DND-41 (cell line): ENCODE data around the gene TAPT1.

Experiments
- ATAC-seq: fragments of 200-7000 bp; cut with Tn5 transposase; 3 replicates; pipeline ENCODE4 v1.9.1; 2021; ENCODE audit warnings: low read depth; ENCODE audit not compliant: insufficient read depth
- DNase-seq: peaks from one replicate; pipeline ENCODE4 v3.0.0-alpha.2; 2020
- H2AFZ ChIP-seq: 2 replicates; pipeline ENCODE4 v1.6.0; 2012; ENCODE audit warnings: low read depth, low read length
- H3K27ac ChIP-seq: 2 replicates; pipeline ENCODE4 v1.5.1; 2012; ENCODE audit warnings: low read length, inconsistent platforms
- H3K27me3 ChIP-seq: fragments of 200-600 bp; sonication (generic); 2 replicates; pipeline ENCODE4 v1.6.0; 2012; ENCODE audit warnings: low read length, mild to moderate bottlenecking, inconsistent platforms; ENCODE audit not compliant: insufficient read depth, poor library complexity
- H3K36me3 ChIP-seq: 2 replicates; pipeline ENCODE4 v1.5.1; 2012; ENCODE audit warnings: low read length, inconsistent platforms; ENCODE audit not compliant: insufficient read depth
- H3K4me1 ChIP-seq: 2 replicates; pipeline ENCODE4 v1.5.1; 2012; ENCODE audit warnings: mild to moderate bottlenecking, low read length; ENCODE audit not compliant: insufficient read depth
- H3K4me2 ChIP-seq: 2 replicates; pipeline ENCODE4 v1.6.0; 2012; ENCODE audit warnings: mild to moderate bottlenecking, moderate library complexity, low read length, inconsistent platforms; ENCODE audit not compliant: insufficient read depth
- H3K4me3 ChIP-seq, 2 experiments: fragments of 200-600 bp in 1 of 2; shearing (Covaris generic) in 1 of 2; 2 replicates each; pipeline ENCODE4 v1.5.1; 2012 to 2016; ENCODE audit warnings: inconsistent platforms in 2 of 2, low read length in 2 of 2, mild to moderate bottlenecking in 2 of 2, low read depth in 1 of 2, moderate library complexity in 1 of 2
- H3K79me2 ChIP-seq: 2 replicates; pipeline ENCODE4 v1.6.0; 2012; ENCODE audit warnings: low read length, inconsistent platforms; ENCODE audit not compliant: insufficient read depth
- H3K9ac ChIP-seq: 2 replicates; pipeline ENCODE4 v1.6.0; 2012; ENCODE audit warnings: low read depth, mild to moderate bottlenecking, inconsistent platforms, low read length, moderate library complexity
- H3K9me3 ChIP-seq: 2 replicates; pipeline ENCODE4 v1.5.1; 2012; ENCODE audit warnings: low read length, moderate library complexity, mild to moderate bottlenecking, inconsistent platforms; ENCODE audit not compliant: insufficient read depth, severe bottlenecking
- H4K20me1 ChIP-seq: 2 replicates; pipeline ENCODE4 v1.6.0; 2012; ENCODE audit warnings: low read length; ENCODE audit not compliant: insufficient read depth
- EZH2 ChIP-seq: IDR thresholded peaks from 3 replicates; pipeline ENCODE4 v1.6.1; 2012; ENCODE audit warnings: borderline replicate concordance, low read depth, mild to moderate bottlenecking, moderate library complexity, low read length, inconsistent platforms; ENCODE audit not compliant: severe bottlenecking
- TF ChIP-seq, protein P1 (sequence below): IDR thresholded peaks from 2 replicates; pipeline ENCODE4 v1.5.1; 2012; ENCODE audit warnings: borderline replicate concordance, low read length, moderate library complexity, mild to moderate bottlenecking; ENCODE audit not compliant: poor library complexity, severe bottlenecking; ENCODE audit errors: extremely low read depth

Gene TAPT1

GRCh38 chr4:16142598-16143310, 83.5 kb downstream of the TAPT1 start:
- no peaks in the 10 kb centered on the region for H3K27me3 ChIP-seq
- TF ChIP-seq, protein P1, sequence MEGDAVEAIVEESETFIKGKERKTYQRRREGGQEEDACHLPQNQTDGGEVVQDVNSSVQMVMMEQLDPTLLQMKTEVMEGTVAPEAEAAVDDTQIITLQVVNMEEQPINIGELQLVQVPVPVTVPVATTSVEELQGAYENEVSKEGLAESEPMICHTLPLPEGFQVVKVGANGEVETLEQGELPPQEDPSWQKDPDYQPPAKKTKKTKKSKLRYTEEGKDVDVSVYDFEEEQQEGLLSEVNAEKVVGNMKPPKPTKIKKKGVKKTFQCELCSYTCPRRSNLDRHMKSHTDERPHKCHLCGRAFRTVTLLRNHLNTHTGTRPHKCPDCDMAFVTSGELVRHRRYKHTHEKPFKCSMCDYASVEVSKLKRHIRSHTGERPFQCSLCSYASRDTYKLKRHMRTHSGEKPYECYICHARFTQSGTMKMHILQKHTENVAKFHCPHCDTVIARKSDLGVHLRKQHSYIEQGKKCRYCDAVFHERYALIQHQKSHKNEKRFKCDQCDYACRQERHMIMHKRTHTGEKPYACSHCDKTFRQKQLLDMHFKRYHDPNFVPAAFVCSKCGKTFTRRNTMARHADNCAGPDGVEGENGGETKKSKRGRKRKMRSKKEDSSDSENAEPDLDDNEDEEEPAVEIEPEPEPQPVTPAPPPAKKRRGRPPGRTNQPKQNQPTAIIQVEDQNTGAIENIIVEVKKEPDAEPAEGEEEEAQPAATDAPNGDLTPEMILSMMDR = no peak
- no peak for TF ChIP-seq EZH2
- H3K9me3 ChIP-seq = peaks cover 5% of the 10 kb centered on the region
- H3K4me2 ChIP-seq = no peak overlapping the region
- no peak overlapping the region for H3K9ac ChIP-seq
- no peaks in the 10 kb centered on the region for H3K4me1 ChIP-seq
- no peaks in the 10 kb centered on the region for H3K36me3 ChIP-seq
- H4K20me1 ChIP-seq = no peaks in the 10 kb centered on the region
- DNase-seq (no peak), ATAC-seq (no peak)
- no peak overlapping the region for H2AFZ ChIP-seq
- no peak overlapping the region for H3K4me3 ChIP-seq
- no peak overlapping the region for H3K27ac ChIP-seq
- no peaks in the 10 kb centered on the region for H3K79me2 ChIP-seq

GRCh38 chr4:16140879-16141249, 85.4 kb downstream of the TAPT1 start:
- TF ChIP-seq EZH2 = no peak
- TF ChIP-seq, protein P1 = no peak
- Histone ChIP-seq H3K9ac (no peak overlapping the region), H3K36me3 (no peaks in the 10 kb centered on the region), H3K27me3 (no peaks in the 10 kb centered on the region), H3K9me3 (peaks cover 5% of the 10 kb centered on the region), H2AFZ (no peak overlapping the region), H3K79me2 (no peaks in the 10 kb centered on the region), H3K4me2 (no peak overlapping the region), H3K27ac (no peak overlapping the region), H3K4me1 (no peaks in the 10 kb centered on the region), H4K20me1 (no peaks in the 10 kb centered on the region), H3K4me3 (no peak overlapping the region)
- ATAC-seq (no peak), DNase-seq (no peak)

GRCh38 chr4:16140231-16140878, 85.9 kb downstream of the TAPT1 start:
- ATAC-seq = no peak
- H3K27ac ChIP-seq = no peak overlapping the region

More at GRCh38 chr4:16140231-16140878, 85.9 kb downstream of the TAPT1 start:
- no peaks in the 10 kb centered on the region for H3K36me3 ChIP-seq
- no peak overlapping the region for H2AFZ ChIP-seq
- H3K79me2 ChIP-seq = no peaks in the 10 kb centered on the region
- TF ChIP-seq, protein P1 = no peak
- no peak for TF ChIP-seq EZH2
- H3K9ac ChIP-seq = no peak overlapping the region
- H3K9me3 ChIP-seq = peaks cover 5% of the 10 kb centered on the region
- H3K4me2 ChIP-seq = no peak overlapping the region
- no peaks in the 10 kb centered on the region for H3K4me1 ChIP-seq
- H4K20me1 ChIP-seq = no peaks in the 10 kb centered on the region
- H3K27me3 ChIP-seq = no peaks in the 10 kb centered on the region
- H3K4me3 ChIP-seq = no peak overlapping the region
- DNase-seq = no peak
